ENCODE measurements around the gene CTSC. TPM values are rescaled to one million over a fixed set of nuclear protein-coding genes. Genes with fewer than 3 reads are reported as not detected.

CTSC gene
- total and polyA plus RNA-seq, 9 of the 15 experiments (the other 6 are each of a cell fraction or from before 2014, with no cell fraction given): 113 to 403 (median 187) TPM

- in situ Hi-C loops (cut with MboI): no loop called here
- Histone ChIP-seq H3K27me3 (ENCODE audit: control insufficient read depth in 2 of 2, insufficient read depth in 2 of 2, low read length in 2 of 2) (no peaks in the 10 kb centered on the region), H3K27ac (ENCODE audit: extremely low read depth, low read depth, low read length) (no peak overlapping the region), H4K20me1 (replicated peaks; ENCODE audit: control insufficient read depth, insufficient read depth, low read length) (no peaks in the 10 kb centered on the region), H3K9me3 (replicated peaks; ENCODE audit: control insufficient read depth, insufficient read depth, low read depth, low read length) (no peaks in the 10 kb centered on the region), H3K9me1 (ENCODE audit: control insufficient read depth, insufficient read depth, low read length) (no peaks in the 10 kb centered on the region), H3K4me2 (ENCODE audit: insufficient read depth, low read length) (no peak overlapping the region), H3K9ac (ENCODE audit: insufficient read depth in 1 of 2, low read depth in 2 of 2, low read length in 2 of 2) (no peak overlapping the region), H3K4me1 (replicated peaks in 1 of 2; ENCODE audit: control insufficient read depth in 2 of 2, insufficient read depth in 2 of 2, low read length in 2 of 2) (peaks cover 0 to 5% of the 10 kb centered on the region in 2 experiments; a peak in 2 of 5 replicates), H2AFZ (ENCODE audit: low read depth, low read length) (no peak overlapping the region), H3K79me2 (ENCODE audit: control insufficient read depth, insufficient read depth, low read length) (no peaks in the 10 kb centered on the region), H3K36me3 (ENCODE audit: control insufficient read depth, insufficient read depth, low read length) (peaks cover 4% of the 10 kb centered on the region; the same call in 2 of the 3 replicates), H3K4me3 (no peak overlapping the region)
- ATAC-seq (no peak), FAIRE-seq (no peak), DNase-seq (ENCODE audit: extremely low read depth in 1 of 4, low spot score in 3 of 4) (no peak)
- BruUV-seq (replicated peaks): no TSS peak
- intact Hi-C loops (cut with micrococcal nuclease): no loop called here
- CTCF ChIA-PET (ENCODE audit: low intra/inter-chr PET ratio): no interaction called here
- POLR2A ChIA-PET: interaction anchor here (1.5 kb wide), 1 partner anchor 15 kb away, joined by 3 read pairs; no protein-coding TSS in a partner anchor
- TF ChIP-seq ZFX (CRISPR knock-in tag; IDR thresholded peaks at IDR 0.05) (no peak), PHF20 (IDR thresholded peaks at IDR 0.05; ENCODE audit: partially characterized antibody) (no peak), NRF1 (conservative IDR thresholded peaks at IDR 0.05 in 1 of 2, IDR thresholded peaks at IDR 0.05 in 1 of 2) (no peak), ZBED1 (IDR thresholded peaks at IDR 0.05) (no peak), SOX6 (IDR thresholded peaks at IDR 0.05) (no peak), ARID3B (CRISPR knock-in tag; IDR thresholded peaks at IDR 0.05; ENCODE audit: borderline replicate concordance) (no peak), SMAD4 (CRISPR knock-in tag; conservative IDR thresholded peaks at IDR 0.05) (no peak), SMARCA4 (IDR thresholded peaks at IDR 0.05) (no peak), STAT5A (IDR thresholded peaks at IDR 0.05; ENCODE audit: borderline replicate concordance, low read length) (no peak), E2F8 (IDR thresholded peaks at IDR 0.05; ENCODE audit: low read depth, partially characterized antibody) (no peak), AFF1 (IDR thresholded peaks at IDR 0.05; ENCODE audit: low read depth in 1 of 2, partially characterized antibody in 2 of 2) (no peak), ZNF707 (CRISPR knock-in tag; conservative IDR thresholded peaks at IDR 0.05) (no peak), KDM4B (IDR thresholded peaks at IDR 0.05; ENCODE audit: borderline replicate concordance in 2 of 2, low read depth in 1 of 2) (no peak)
- 80% methylated on average over 2 of the region's 2 CpGs for WGBS (ENCODE audit: insufficient coverage, low coverage, missing lambda C conversion rate)
Observed at GRCh38 chr11:88345408-88345807, 7.9 kb upstream of the CTSC start.

All from K562 (cell line).